ENCODE results near the gene ZNF280D. TPM values are rescaled to one million over a fixed set of nuclear protein-coding genes. Genes with fewer than 3 reads are reported as not detected.

Gene ZNF280D
- total RNA-seq, 1 experiment from 2014 or later: 26.8 TPM

- Histone ChIP-seq H3K27me3 (ENCODE audit: insufficient read depth, low read depth) (no peaks in the 10 kb centered on the region), H3K4me2 (no peak overlapping the region), H3K36me3 (ENCODE audit: low read depth) (no peaks in the 10 kb centered on the region), H3K4me1 (replicated peaks; ENCODE audit: insufficient read depth) (no peaks in the 10 kb centered on the region), H2AFZ (no peak overlapping the region), H3F3A (ENCODE audit: insufficient read depth, low read depth) (no peaks in the 10 kb centered on the region), H3K4me3 (no peak overlapping the region), H3K27ac (no peak overlapping the region), H3K79me2 (ENCODE audit: low read depth) (no peaks in the 10 kb centered on the region), H3K9me3 (ENCODE audit: insufficient read depth, low read depth) (no peaks in the 10 kb centered on the region), H4K20me1 (ENCODE audit: insufficient read depth) (no peaks in the 10 kb centered on the region), H3K9me2 (ENCODE audit: insufficient read depth) (no peaks in the 10 kb centered on the region)
- TF ChIP-seq CTCF (conservative IDR thresholded peaks at IDR 0.05): no peak
- no peak for TF ChIP-seq EZH2 (IDR thresholded peaks at IDR 0.05; ENCODE audit: low read depth)
- intact Hi-C loops (cut with micrococcal nuclease; ENCODE audit: unreplicated experiment): no loop called here
- CTCF ChIA-PET: no interaction called here
- POLR2A ChIA-PET (ENCODE audit: unreplicated experiment): no interaction called here
- DNase-seq: no peak
- BruUV-seq (replicated peaks): no TSS peak
Observed at GRCh38 chr15:56679225-56679624, 54.1 kb downstream of the ZNF280D start.

GRCh38 chr15:56678571-56678970 lies 54.7 kb downstream of the ZNF280D start:
- Histone ChIP-seq H3K36me3 (ENCODE audit: low read depth) (no peaks in the 10 kb centered on the region), H3K4me1 (replicated peaks; ENCODE audit: insufficient read depth) (no peaks in the 10 kb centered on the region), H3K27me3 (ENCODE audit: insufficient read depth, low read depth) (no peaks in the 10 kb centered on the region), H3K79me2 (ENCODE audit: low read depth) (no peaks in the 10 kb centered on the region), H3K9me3 (ENCODE audit: insufficient read depth, low read depth) (no peaks in the 10 kb centered on the region), H3K4me2 (no peak overlapping the region), H4K20me1 (ENCODE audit: insufficient read depth) (no peaks in the 10 kb centered on the region), H3K9me2 (ENCODE audit: insufficient read depth) (no peaks in the 10 kb centered on the region), H3F3A (ENCODE audit: insufficient read depth, low read depth) (no peaks in the 10 kb centered on the region), H2AFZ (no peak overlapping the region), H3K27ac (no peak overlapping the region), H3K4me3 (no peak overlapping the region)
- intact Hi-C loops (cut with micrococcal nuclease; ENCODE audit: unreplicated experiment): no loop called here
- no peak for TF ChIP-seq EZH2 (IDR thresholded peaks at IDR 0.05; ENCODE audit: low read depth)
- no peak for TF ChIP-seq CTCF (conservative IDR thresholded peaks at IDR 0.05)
- no TSS peak for BruUV-seq (replicated peaks)
- ChIA-PET POLR2A (ENCODE audit: unreplicated experiment) (no interaction called here), CTCF (no interaction called here)
- no peak for DNase-seq

GRCh38 chr15:56677271-56677670 lies 56.0 kb downstream of the ZNF280D start:
- intact Hi-C loops (cut with micrococcal nuclease; ENCODE audit: unreplicated experiment): no loop called here
- TF ChIP-seq EZH2 (IDR thresholded peaks at IDR 0.05; ENCODE audit: low read depth) (no peak), CTCF (conservative IDR thresholded peaks at IDR 0.05) (no peak)
- Histone ChIP-seq H3K79me2 (ENCODE audit: low read depth) (no peaks in the 10 kb centered on the region), H3K27me3 (ENCODE audit: insufficient read depth, low read depth) (no peaks in the 10 kb centered on the region), H4K20me1 (ENCODE audit: insufficient read depth) (no peaks in the 10 kb centered on the region), H3K4me3 (no peak overlapping the region), H3K4me1 (replicated peaks; ENCODE audit: insufficient read depth) (no peaks in the 10 kb centered on the region), H3K36me3 (ENCODE audit: low read depth) (no peaks in the 10 kb centered on the region), H3F3A (ENCODE audit: insufficient read depth, low read depth) (no peaks in the 10 kb centered on the region), H3K4me2 (no peak overlapping the region), H3K27ac (no peak overlapping the region), H3K9me3 (ENCODE audit: insufficient read depth, low read depth) (no peaks in the 10 kb centered on the region), H3K9me2 (ENCODE audit: insufficient read depth) (no peaks in the 10 kb centered on the region), H2AFZ (no peak overlapping the region)
- no peak for DNase-seq
- BruUV-seq (replicated peaks): no TSS peak
- ChIA-PET CTCF (interaction anchor here (0.6 kb wide), 1 partner anchor 1099 kb away, joined by 5 read pairs; no protein-coding TSS in a partner anchor), POLR2A (ENCODE audit: unreplicated experiment) (no interaction called here)
